Ascending aorta (tissue), 2 donors: ENCODE data around the gene TEX11. TPM values are rescaled to one million over a fixed set of nuclear protein-coding genes. Genes with fewer than 3 reads are reported as not detected.

Experiments
- DNase-seq, 2 donors: peaks; one replicate each; pipeline ENCODE4 v3.0.0-alpha.2; 2019; ENCODE audit warnings: low spot score in 2 of 2
- H3K27ac ChIP-seq, 2 donors: fragments of 200-600 bp; sonication (generic); one replicate each; pipeline ENCODE4 v1.5.1; 2016 to 2017; ENCODE audit warnings: mild to moderate bottlenecking in 1 of 2
- H3K27me3 ChIP-seq: fragments of 200-600 bp; sonication (generic); one replicate; pipeline ENCODE4 v1.5.1; 2017
- H3K36me3 ChIP-seq, 2 donors: fragments of 200-600 bp; sonication (generic); one replicate each; pipeline ENCODE4 v1.5.1; 2016
- H3K4me1 ChIP-seq, 2 donors: fragments of 200-600 bp; sonication (generic); one replicate each; pipeline ENCODE4 v1.5.1; 2016 to 2017; ENCODE audit warnings: mild to moderate bottlenecking in 1 of 2
- H3K4me3 ChIP-seq, 2 donors: fragments of 200-600 bp; sonication (generic); one replicate each; pipeline ENCODE4 v1.5.1; 2016 to 2017; ENCODE audit warnings: mild to moderate bottlenecking in 1 of 2
- H3K9me3 ChIP-seq, 2 donors: fragments of 200-600 bp; sonication (generic); one replicate each; pipeline ENCODE4 v1.5.1; 2016
- intact Hi-C: fragments of 100-400 bp; cut with DNase I; formaldehyde crosslinking; loops from one replicate; pipeline ENCODE4 v1.15.1; 2023
- total RNA-seq: library from RNA; depleted of rRNA; stranded (reverse); fragments of >200 nt; gene quantifications from one replicate; pipeline ENCODE4 v1.1.0, GENCODE V29; 2016
- TF ChIP-seq, protein P1 (sequence below), 3 experiments: fragments of 200-600 bp in 2 of 3; fragments of 450-650 bp in 1 of 3; sonication (generic) in 2 of 3; IDR thresholded peaks; one replicate each; pipeline ENCODE4 v1.5.1; 2016 to 2019; ENCODE audit warnings: antibody characterized with exemption in 3 of 3, mild to moderate bottlenecking in 1 of 3, moderate library complexity in 1 of 3

TEX11 gene
- total RNA-seq, 1 donor from 2014 or later: not detected

DNA sequence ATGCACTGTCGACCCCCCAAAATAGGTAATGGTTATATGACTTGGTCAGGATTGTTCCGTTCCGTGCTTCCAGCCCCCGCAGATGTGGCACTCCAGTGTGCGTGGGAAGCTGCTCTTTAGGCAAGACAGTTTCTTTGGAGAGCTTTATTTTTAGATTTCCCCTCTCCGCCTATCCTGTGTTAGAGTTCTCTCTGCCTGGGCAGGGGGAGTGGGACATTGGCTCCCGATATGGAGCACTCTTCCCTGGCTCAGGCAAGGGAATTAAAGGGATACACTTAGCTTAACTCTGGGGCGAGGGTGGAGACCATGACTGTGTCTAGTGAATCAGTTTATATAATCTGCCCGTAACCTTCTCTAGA, 427.9 kb downstream of the TEX11 start:
- DNase-seq: peak in 1 of 2 donors; percentile 64
- no peaks in the 10 kb centered on the region for H3K36me3 ChIP-seq
- TF ChIP-seq, protein P1, sequence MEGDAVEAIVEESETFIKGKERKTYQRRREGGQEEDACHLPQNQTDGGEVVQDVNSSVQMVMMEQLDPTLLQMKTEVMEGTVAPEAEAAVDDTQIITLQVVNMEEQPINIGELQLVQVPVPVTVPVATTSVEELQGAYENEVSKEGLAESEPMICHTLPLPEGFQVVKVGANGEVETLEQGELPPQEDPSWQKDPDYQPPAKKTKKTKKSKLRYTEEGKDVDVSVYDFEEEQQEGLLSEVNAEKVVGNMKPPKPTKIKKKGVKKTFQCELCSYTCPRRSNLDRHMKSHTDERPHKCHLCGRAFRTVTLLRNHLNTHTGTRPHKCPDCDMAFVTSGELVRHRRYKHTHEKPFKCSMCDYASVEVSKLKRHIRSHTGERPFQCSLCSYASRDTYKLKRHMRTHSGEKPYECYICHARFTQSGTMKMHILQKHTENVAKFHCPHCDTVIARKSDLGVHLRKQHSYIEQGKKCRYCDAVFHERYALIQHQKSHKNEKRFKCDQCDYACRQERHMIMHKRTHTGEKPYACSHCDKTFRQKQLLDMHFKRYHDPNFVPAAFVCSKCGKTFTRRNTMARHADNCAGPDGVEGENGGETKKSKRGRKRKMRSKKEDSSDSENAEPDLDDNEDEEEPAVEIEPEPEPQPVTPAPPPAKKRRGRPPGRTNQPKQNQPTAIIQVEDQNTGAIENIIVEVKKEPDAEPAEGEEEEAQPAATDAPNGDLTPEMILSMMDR (IDR thresholded peaks at IDR 0.05): no peak
- H3K4me3 ChIP-seq: peak overlapping the region in 1 of 2 donors; percentile 48
- intact Hi-C loops: loop anchor here (2.0 kb wide), 1 partner anchor 26 kb away; no protein-coding TSS in a partner anchor
- no peaks in the 10 kb centered on the region for H3K9me3 ChIP-seq
- H3K27ac ChIP-seq: peak overlapping the region; percentile 46 to 65
- no peaks in the 10 kb centered on the region for H3K27me3 ChIP-seq
- peaks cover 10 to 15% of the 10 kb centered on the region in 2 donors for H3K4me1 ChIP-seq

DNA sequence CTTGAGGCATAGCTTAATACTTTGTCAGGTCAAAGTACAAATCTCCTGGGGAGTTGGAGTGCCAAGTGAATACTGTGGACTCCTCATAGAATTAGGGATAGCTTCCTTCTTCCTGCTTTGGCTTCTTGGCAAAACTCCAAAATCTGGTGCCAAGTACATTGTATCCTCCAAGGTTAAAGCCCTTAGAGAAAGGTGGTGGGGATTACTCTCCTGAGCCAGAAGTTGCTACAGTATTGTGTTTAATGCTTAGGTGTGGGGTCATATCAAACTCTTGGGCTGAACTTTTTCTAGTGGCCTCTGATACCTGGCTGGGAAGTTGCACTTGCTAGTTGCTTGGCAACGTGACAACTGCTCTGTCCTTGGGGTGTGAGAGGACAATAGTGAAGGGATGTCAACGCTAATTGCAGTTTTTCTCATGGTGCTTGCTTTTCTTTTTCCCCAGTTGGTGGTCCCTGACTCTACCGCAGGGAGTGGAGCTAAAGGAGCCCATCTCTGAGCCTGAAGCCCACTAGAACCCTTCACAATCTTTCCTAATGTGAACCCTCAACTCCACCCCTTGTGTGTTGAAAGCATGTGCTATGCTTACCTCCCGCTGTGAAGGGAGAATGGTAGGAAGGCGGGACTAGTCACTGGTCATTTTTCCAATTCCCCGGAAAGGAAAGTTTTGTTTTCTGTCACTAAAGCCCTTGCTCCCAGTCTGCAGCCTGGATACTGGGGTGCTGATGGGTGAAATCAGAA, 428.4 kb downstream of the TEX11 start:
- TF ChIP-seq, protein P1 (IDR thresholded peaks at IDR 0.05): no peak
- H3K9me3 ChIP-seq: no peaks in the 10 kb centered on the region
- H3K36me3 ChIP-seq: no peaks in the 10 kb centered on the region
- intact Hi-C loops: loop anchor here (2.0 kb wide), 1 partner anchor 25 kb away; no protein-coding TSS in a partner anchor
- peaks cover 10 to 15% of the 10 kb centered on the region in 2 donors for H3K4me1 ChIP-seq
- peak overlapping the region in 1 of 2 donors; percentile 48 for H3K4me3 ChIP-seq
- no peaks in the 10 kb centered on the region for H3K27me3 ChIP-seq
- H3K27ac ChIP-seq: peak overlapping the region; percentile 46 to 65
- no peak for DNase-seq

DNA sequence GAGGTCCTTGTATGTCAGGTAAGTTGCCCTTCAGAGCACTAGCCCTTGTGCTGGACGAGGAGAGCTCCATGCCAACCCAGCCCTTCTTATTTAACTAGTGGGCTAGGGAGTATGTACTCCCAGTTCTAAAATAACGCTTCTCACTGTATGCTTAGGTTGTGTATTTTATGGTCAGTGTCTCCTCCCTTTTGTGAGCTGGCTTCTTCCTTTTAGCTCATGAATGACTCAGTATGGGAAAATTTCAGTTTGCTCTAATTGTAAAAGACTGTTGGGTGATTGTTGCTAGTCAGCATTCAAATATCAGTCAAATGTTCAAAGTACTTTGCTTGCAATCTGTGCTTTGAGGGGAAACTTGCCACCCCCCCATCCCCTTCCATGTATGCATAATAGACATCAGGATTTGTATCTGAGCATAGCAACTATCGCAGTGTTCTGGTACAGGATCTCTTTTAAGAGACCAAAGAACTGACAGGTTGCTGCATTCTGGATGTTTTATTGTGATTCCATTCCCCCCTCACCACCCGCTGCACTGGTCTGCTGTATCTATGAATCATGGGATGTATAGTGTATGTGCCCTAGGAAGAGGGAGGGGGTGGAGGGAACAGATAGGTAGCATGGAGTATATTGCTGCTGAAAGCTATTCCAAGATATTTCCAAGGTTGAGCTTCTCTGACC, 429.1 kb downstream of the TEX11 start:
- Histone ChIP-seq H3K27me3 (no peaks in the 10 kb centered on the region), H3K27ac (peak overlapping the region; percentile 46 to 80), H3K4me3 (no peak overlapping the region), H3K9me3 (no peaks in the 10 kb centered on the region), H3K36me3 (no peaks in the 10 kb centered on the region), H3K4me1 (peaks cover 10 to 15% of the 10 kb centered on the region in 2 donors)
- intact Hi-C loops: no loop called here
- TF ChIP-seq, protein P1 (IDR thresholded peaks at IDR 0.05): no peak
- no peak for DNase-seq

Other genes with a start within 250 kb of the TEX11 start
- not detected for gene SLC7A3, start 22.4 kb upstream of the TEX11 start, total RNA-seq
- gene SNX12, start 159.6 kb upstream of the TEX11 start, total RNA-seq: 31.2 TPM
- 8.0 TPM for gene FOXO4, start 187.1 kb upstream of the TEX11 start, total RNA-seq
- gene CXorf65, start 198.0 kb upstream of the TEX11 start, total RNA-seq: not detected
- gene IL2RG, start 202.9 kb upstream of the TEX11 start, total RNA-seq: 2.4 TPM
- 36.9 TPM for gene MED12, start 209.9 kb upstream of the TEX11 start, total RNA-seq
- 0.21 TPM for gene NLGN3, start 236.1 kb upstream of the TEX11 start, total RNA-seq